RWPE2 (cell line): ENCODE measurements around the gene BBOF1.
"Not testable (repeated sequence)": the region's sequence is repeated elsewhere in the genome, so short reads cannot be mapped to it uniquely, and the experiment has no call there.

Experiments used
- ATAC-seq: fragments of 200-7000 bp; cut with Tn5 transposase; 3 replicates; pipeline ENCODE4 v1.9.1; 2021; ENCODE audit warnings: low read depth
- DNase-seq: peaks from one replicate; pipeline ENCODE4 v3.0.0-alpha.2; 2020; ENCODE audit warnings: low spot score
- H3K27ac ChIP-seq: fragments of 450-650 bp; 2 replicates; pipeline ENCODE4 v1.5.1; 2017; ENCODE audit warnings: mild to moderate bottlenecking; ENCODE audit not compliant: poor library complexity, severe bottlenecking
- H3K27me3 ChIP-seq: fragments of 250-450 bp; sonication (Bioruptor Pico); 2 replicates; pipeline ENCODE4 v1.5.1; 2021; ENCODE audit warnings: mild to moderate bottlenecking, moderate library complexity; ENCODE audit not compliant: insufficient read depth, poor library complexity, severe bottlenecking
- H3K36me3 ChIP-seq: fragments of 250-450 bp; sonication (Bioruptor Pico); 2 replicates; pipeline ENCODE4 v1.5.1; 2020; ENCODE audit warnings: low read depth, mild to moderate bottlenecking, moderate library complexity
- H3K4me1 ChIP-seq: fragments of 250-450 bp; sonication (Bioruptor Pico); 2 replicates; pipeline ENCODE4 v1.5.1; 2021; ENCODE audit warnings: mild to moderate bottlenecking, moderate library complexity; ENCODE audit not compliant: insufficient read depth, poor library complexity, severe bottlenecking
- H3K4me3 ChIP-seq: fragments of 250-450 bp; sonication (Bioruptor Pico); 2 replicates; pipeline ENCODE4 v1.5.1; 2021; ENCODE audit warnings: mild to moderate bottlenecking, moderate library complexity; ENCODE audit not compliant: severe bottlenecking
- H3K9me3 ChIP-seq: fragments of 250-450 bp; sonication (Bioruptor Pico); 2 replicates; pipeline ENCODE4 v1.5.1; 2021; ENCODE audit warnings: mild to moderate bottlenecking, moderate library complexity; ENCODE audit not compliant: severe bottlenecking
- TF ChIP-seq, protein P1 (sequence below): fragments of 450-650 bp; IDR thresholded peaks from one replicate; pipeline ENCODE4 v1.5.1; 2017; ENCODE audit warnings: mild to moderate bottlenecking, moderate library complexity; ENCODE audit not compliant: poor library complexity, severe bottlenecking

BBOF1 gene

GRCh38 chr14:73997108-73997943, 21.8 kb upstream of the BBOF1 start:
- no peak overlapping the region for H3K27ac ChIP-seq
- ATAC-seq (no peak), DNase-seq (no peak)
- H3K4me1 ChIP-seq: no peaks in the 10 kb centered on the region
- no peaks in the 10 kb centered on the region for H3K9me3 ChIP-seq
- H3K27me3 ChIP-seq: no peaks in the 10 kb centered on the region
- peaks cover 6% of the 10 kb centered on the region for H3K36me3 ChIP-seq
- H3K4me3 ChIP-seq: no peak overlapping the region
- TF ChIP-seq, protein P1, sequence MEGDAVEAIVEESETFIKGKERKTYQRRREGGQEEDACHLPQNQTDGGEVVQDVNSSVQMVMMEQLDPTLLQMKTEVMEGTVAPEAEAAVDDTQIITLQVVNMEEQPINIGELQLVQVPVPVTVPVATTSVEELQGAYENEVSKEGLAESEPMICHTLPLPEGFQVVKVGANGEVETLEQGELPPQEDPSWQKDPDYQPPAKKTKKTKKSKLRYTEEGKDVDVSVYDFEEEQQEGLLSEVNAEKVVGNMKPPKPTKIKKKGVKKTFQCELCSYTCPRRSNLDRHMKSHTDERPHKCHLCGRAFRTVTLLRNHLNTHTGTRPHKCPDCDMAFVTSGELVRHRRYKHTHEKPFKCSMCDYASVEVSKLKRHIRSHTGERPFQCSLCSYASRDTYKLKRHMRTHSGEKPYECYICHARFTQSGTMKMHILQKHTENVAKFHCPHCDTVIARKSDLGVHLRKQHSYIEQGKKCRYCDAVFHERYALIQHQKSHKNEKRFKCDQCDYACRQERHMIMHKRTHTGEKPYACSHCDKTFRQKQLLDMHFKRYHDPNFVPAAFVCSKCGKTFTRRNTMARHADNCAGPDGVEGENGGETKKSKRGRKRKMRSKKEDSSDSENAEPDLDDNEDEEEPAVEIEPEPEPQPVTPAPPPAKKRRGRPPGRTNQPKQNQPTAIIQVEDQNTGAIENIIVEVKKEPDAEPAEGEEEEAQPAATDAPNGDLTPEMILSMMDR: no peak

- no peak for DNase-seq
- Histone ChIP-seq H3K36me3 (peaks cover 6% of the 10 kb centered on the region), H3K4me1 (no peaks in the 10 kb centered on the region), H3K27me3 (no peaks in the 10 kb centered on the region), H3K4me3 (no peak overlapping the region), H3K27ac (no peak overlapping the region), H3K9me3 (no peaks in the 10 kb centered on the region)
- no peak for ATAC-seq
- TF ChIP-seq, protein P1: no peak
Measured at GRCh38 chr14:73997944-73998447, 21.2 kb upstream of the BBOF1 start.

- Histone ChIP-seq H3K36me3 (peaks cover 6% of the 10 kb centered on the region), H3K9me3 (no peaks in the 10 kb centered on the region), H3K4me1 (no peaks in the 10 kb centered on the region), H3K27ac (no peak overlapping the region), H3K27me3 (no peaks in the 10 kb centered on the region), H3K4me3 (no peak overlapping the region)
- DNase-seq (no peak), ATAC-seq (no peak)
- TF ChIP-seq, protein P1: no peak
Measured at GRCh38 chr14:73998726-73999125, 20.4 kb upstream of the BBOF1 start.

GRCh38 chr14:74005664-74006063, 13.5 kb upstream of the BBOF1 start:
- H3K4me3 ChIP-seq, DNase-seq, ATAC-seq, H3K4me1 ChIP-seq, H3K27me3 ChIP-seq, H3K9me3 ChIP-seq, H3K27ac ChIP-seq: not testable (repeated sequence)
- peaks cover 32% of the 10 kb centered on the region for H3K36me3 ChIP-seq

- DNase-seq: no peak
- Histone ChIP-seq H3K4me3 (no peak overlapping the region), H3K9me3 (no peaks in the 10 kb centered on the region), H3K4me1 (no peaks in the 10 kb centered on the region), H3K27ac (no peak overlapping the region), H3K36me3 (peaks cover 64% of the 10 kb centered on the region), H3K27me3 (no peaks in the 10 kb centered on the region)
- no peak for ATAC-seq
- TF ChIP-seq, protein P1: no peak
Measured at GRCh38 chr14:74008843-74009499, 10.2 kb upstream of the BBOF1 start.
